Activated naive CD8-positive, alpha-beta T cell treated with anti-CD3 and anti-CD28 coated beads, Interleukin-2, amount 50 U/mL, for 24 hours (primary cell): ENCODE data around the gene MLH3.
A peak's percentile ranks its signal among the peaks of the same experiment; 100 is the strongest.
"Not testable (repeated sequence)": the region's sequence is repeated elsewhere in the genome, so short reads cannot be mapped to it uniquely, and the experiment has no call there.

ENCODE experiments used
- ATAC-seq: fragments of 150-1000 bp; cut with Tn5 transposase; one replicate; pipeline ENCODE4 v1.10.0; 2021
- DNase-seq: peaks from one replicate; pipeline ENCODE4 v3.0.0; 2021
- H3K27ac Mint-ChIP-seq: one replicate; pipeline ENCODE4 v1.8.0; 2021; ENCODE audit warnings: mild to moderate bottlenecking, mixed read lengths
- H3K27me3 Mint-ChIP-seq: one replicate; pipeline ENCODE4 v1.8.0; 2021; ENCODE audit warnings: mixed read lengths
- H3K36me3 Mint-ChIP-seq: one replicate; pipeline ENCODE4 v1.8.0; 2021; ENCODE audit warnings: low read depth, mixed read lengths
- H3K4me1 Mint-ChIP-seq: one replicate; pipeline ENCODE4 v1.8.0; 2021; ENCODE audit warnings: mixed read lengths
- H3K4me3 Mint-ChIP-seq: one replicate; pipeline ENCODE4 v1.8.0; 2021; ENCODE audit warnings: mild to moderate bottlenecking, moderate library complexity, mixed read lengths
- H3K9me3 Mint-ChIP-seq: one replicate; pipeline ENCODE4 v1.8.0; 2021; ENCODE audit warnings: mixed read lengths

The MLH3 gene

GRCh38 chr14:75002392-75003249 lies 48.6 kb downstream of the MLH3 start, which contains the start of gene EIF2B2:
EIF2B2 (plus strand) TSS chr14:75002921; CDS start chr14:75002991, 70 bp downstream.
- H3K27me3 Mint-ChIP-seq = no peaks in the 10 kb centered on the region
- peak within 1 kb of the TSS; percentile 97 for H3K4me3 Mint-ChIP-seq
- H3K27ac Mint-ChIP-seq = peak within 1 kb of the TSS; percentile 86
- peaks cover 34% of the 10 kb centered on the region for H3K4me1 Mint-ChIP-seq
- H3K36me3 Mint-ChIP-seq = peaks cover 30% of the 10 kb centered on the region
- DNase-seq = peak; percentile 99
- peak; percentile 100 for ATAC-seq
- peaks cover 4% of the 10 kb centered on the region for H3K9me3 Mint-ChIP-seq

- H3K4me3 Mint-ChIP-seq = peak overlapping the region; percentile 97
- DNase-seq (no peak), ATAC-seq (no peak)
- H3K36me3 Mint-ChIP-seq = peaks cover 25% of the 10 kb centered on the region
- peaks cover 33% of the 10 kb centered on the region for H3K4me1 Mint-ChIP-seq
- peaks cover 4% of the 10 kb centered on the region for H3K9me3 Mint-ChIP-seq
- no peaks in the 10 kb centered on the region for H3K27me3 Mint-ChIP-seq
- peak overlapping the region; percentile 86 for H3K27ac Mint-ChIP-seq
Observed at GRCh38 chr14:75001899-75002298, 49.4 kb downstream of the MLH3 start.

- Mint-ChIP-seq H3K27me3 (no peaks in the 10 kb centered on the region), H3K36me3 (peaks cover 18% of the 10 kb centered on the region), H3K4me1 (peaks cover 31% of the 10 kb centered on the region), H3K4me3 (no peak overlapping the region), H3K27ac (no peak overlapping the region), H3K9me3 (peaks cover 4% of the 10 kb centered on the region)
- ATAC-seq = no peak
- no peak for DNase-seq
Observed at GRCh38 chr14:75001261-75001660, 50.0 kb downstream of the MLH3 start.

GRCh38 chr14:74995781-74996180 lies 55.5 kb downstream of the MLH3 start:
- not testable (repeated sequence) for ATAC-seq, H3K4me1 Mint-ChIP-seq, H3K4me3 Mint-ChIP-seq, H3K36me3 Mint-ChIP-seq, H3K27ac Mint-ChIP-seq, DNase-seq, H3K9me3 Mint-ChIP-seq, H3K27me3 Mint-ChIP-seq

- not testable (repeated sequence) for ATAC-seq, H3K27ac Mint-ChIP-seq, H3K36me3 Mint-ChIP-seq, DNase-seq, H3K4me3 Mint-ChIP-seq, H3K4me1 Mint-ChIP-seq, H3K9me3 Mint-ChIP-seq, H3K27me3 Mint-ChIP-seq
Observed at GRCh38 chr14:74994182-74994581, 57.1 kb downstream of the MLH3 start.

GRCh38 chr14:74988993-74989392 lies 62.3 kb downstream of the MLH3 start:
- DNase-seq = no peak
- no peaks in the 10 kb centered on the region for H3K4me1 Mint-ChIP-seq

DNA sequence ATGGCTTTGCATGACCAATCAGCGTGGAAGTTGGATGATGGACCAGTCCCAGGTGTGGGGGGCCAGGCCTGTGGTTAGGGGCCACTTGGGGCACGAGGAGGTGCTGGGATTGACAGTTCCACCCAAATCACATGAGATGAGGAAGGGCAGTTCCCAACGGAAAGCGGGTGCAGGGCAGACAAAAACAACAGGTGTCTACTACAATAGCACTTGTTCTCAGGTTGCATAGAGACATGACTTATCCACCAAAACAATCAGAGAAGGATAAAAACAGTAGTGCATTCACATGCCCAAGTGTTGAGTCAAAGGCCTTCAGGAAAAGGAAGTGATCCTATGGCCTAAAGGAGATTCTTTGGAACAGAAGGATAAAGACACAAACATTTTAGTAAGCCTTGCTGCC lies 63.1 kb downstream of the MLH3 start:
- no peaks in the 10 kb centered on the region for H3K36me3 Mint-ChIP-seq
- H3K9me3 Mint-ChIP-seq = no peaks in the 10 kb centered on the region
- ATAC-seq (no peak), DNase-seq (no peak)
- no peak overlapping the region for H3K27ac Mint-ChIP-seq
- no peak overlapping the region for H3K4me3 Mint-ChIP-seq
- no peaks in the 10 kb centered on the region for H3K27me3 Mint-ChIP-seq
- no peaks in the 10 kb centered on the region for H3K4me1 Mint-ChIP-seq

More at GRCh38 chr14:74988993-74989392, 62.3 kb downstream of the MLH3 start:
- Mint-ChIP-seq H3K27ac (no peak overlapping the region), H3K4me3 (no peak overlapping the region), H3K27me3 (no peaks in the 10 kb centered on the region), H3K36me3 (no peaks in the 10 kb centered on the region), H3K9me3 (no peaks in the 10 kb centered on the region)
- no peak for ATAC-seq

DNA sequence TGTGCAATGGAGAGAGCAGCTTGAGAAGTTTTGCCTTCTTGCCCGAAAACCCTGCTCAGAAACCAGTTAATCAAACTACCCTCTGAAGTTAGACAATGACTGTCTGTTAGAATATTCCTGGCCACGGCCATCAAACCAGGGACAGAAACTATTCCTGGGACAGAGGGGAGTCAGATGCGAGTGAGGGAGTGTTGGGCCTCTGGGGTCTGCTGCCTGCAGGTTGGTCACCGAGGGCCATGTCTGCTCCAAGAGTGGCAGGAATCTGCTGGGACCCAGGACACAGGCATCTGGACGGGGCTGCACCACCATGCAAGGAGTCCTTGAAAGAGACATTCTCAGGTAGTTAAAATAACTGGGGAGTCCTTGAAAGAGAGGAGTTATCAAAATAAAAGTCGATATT lies 65.5 kb downstream of the MLH3 start:
- Mint-ChIP-seq H3K4me1 (no peaks in the 10 kb centered on the region), H3K4me3 (no peak overlapping the region), H3K36me3 (no peaks in the 10 kb centered on the region)

GRCh38 chr14:74985028-74985310 lies 66.3 kb downstream of the MLH3 start:
- Mint-ChIP-seq H3K4me3 (no peak overlapping the region), H3K36me3 (no peaks in the 10 kb centered on the region), H3K4me1 (no peaks in the 10 kb centered on the region), H3K9me3 (no peaks in the 10 kb centered on the region), H3K27ac (no peak overlapping the region), H3K27me3 (no peaks in the 10 kb centered on the region)
- DNase-seq = no peak
- ATAC-seq = no peak

More for the DNA sequence above, 65.5 kb downstream of the MLH3 start:
- Mint-ChIP-seq H3K9me3 (no peaks in the 10 kb centered on the region), H3K27ac (no peak overlapping the region), H3K27me3 (no peaks in the 10 kb centered on the region)
- no peak for ATAC-seq
- no peak for DNase-seq

DNA sequence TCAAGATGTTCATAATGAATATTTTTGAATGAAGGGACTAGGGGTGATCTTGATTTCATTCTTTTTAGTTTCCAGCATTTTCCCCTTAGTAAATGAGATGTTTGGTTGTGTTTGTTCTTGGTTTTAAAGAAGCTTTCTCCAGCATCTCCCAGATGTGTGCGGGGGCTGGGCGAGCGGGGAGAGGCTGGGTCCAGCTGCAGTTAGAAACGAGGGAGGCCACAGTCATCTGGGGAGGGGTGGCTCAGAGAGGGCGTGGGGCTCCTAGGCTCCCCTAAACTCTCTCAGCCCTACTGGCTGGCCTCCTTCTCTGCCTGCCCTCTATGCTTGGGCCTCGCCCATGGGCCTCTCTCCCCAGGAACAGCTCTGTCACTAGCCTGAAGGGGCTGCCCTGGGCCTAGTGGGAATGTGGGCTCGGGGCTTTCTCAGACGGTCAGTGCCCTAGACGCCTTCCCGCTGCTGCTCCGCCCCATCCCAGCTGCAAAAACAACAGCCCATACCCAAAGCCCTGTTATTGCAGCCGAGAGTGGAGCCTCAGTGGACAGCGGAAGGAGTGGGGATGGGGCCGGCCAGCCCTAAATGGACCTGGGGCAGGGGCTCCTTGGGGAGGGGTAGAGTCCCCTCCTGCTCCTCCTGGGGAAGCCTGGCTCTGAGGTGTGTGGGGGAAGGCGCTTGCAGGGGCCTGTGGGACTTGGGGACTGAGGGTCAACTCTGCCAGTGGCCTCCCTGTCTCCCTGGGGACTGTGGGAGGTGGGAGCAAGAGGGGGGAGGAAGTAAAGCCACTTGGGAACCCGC lies 66.8 kb downstream of the MLH3 start:
- Mint-ChIP-seq H3K36me3 (no peaks in the 10 kb centered on the region), H3K27ac (no peak overlapping the region), H3K27me3 (no peaks in the 10 kb centered on the region)

GRCh38 chr14:74983343-74983742 lies 67.9 kb downstream of the MLH3 start:
- no peaks in the 10 kb centered on the region for H3K9me3 Mint-ChIP-seq
- ATAC-seq = no peak
- no peaks in the 10 kb centered on the region for H3K36me3 Mint-ChIP-seq
- H3K4me1 Mint-ChIP-seq = no peaks in the 10 kb centered on the region
- H3K27me3 Mint-ChIP-seq = no peaks in the 10 kb centered on the region
- no peak for DNase-seq
- H3K4me3 Mint-ChIP-seq = no peak overlapping the region
- no peak overlapping the region for H3K27ac Mint-ChIP-seq

More for the DNA sequence above, 66.8 kb downstream of the MLH3 start:
- ATAC-seq = no peak
- H3K9me3 Mint-ChIP-seq = no peaks in the 10 kb centered on the region
- H3K4me3 Mint-ChIP-seq = no peak overlapping the region
- no peak for DNase-seq
- H3K4me1 Mint-ChIP-seq = no peaks in the 10 kb centered on the region

DNA sequence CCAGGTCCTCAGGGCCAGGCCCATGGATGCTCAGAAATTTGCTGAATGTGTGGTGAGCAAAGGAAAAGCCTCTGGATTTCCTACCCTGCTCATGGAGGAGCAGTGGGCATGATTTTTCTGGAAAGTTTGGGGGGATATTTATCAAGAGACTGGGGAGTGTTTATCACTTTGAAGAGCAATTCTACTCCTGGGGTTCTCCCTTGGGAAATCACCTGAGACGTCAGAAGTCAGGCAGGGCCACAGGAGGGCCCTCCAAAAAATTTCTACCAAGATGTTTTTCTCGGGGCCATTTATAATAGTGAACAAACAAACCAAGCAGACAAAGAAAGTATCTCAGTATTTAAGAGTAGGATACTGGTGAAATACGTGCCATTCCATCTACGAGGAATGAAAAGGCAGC lies 68.6 kb downstream of the MLH3 start:
- Mint-ChIP-seq H3K27me3 (no peaks in the 10 kb centered on the region), H3K9me3 (no peaks in the 10 kb centered on the region), H3K27ac (no peak overlapping the region), H3K4me1 (no peaks in the 10 kb centered on the region), H3K4me3 (no peak overlapping the region), H3K36me3 (no peaks in the 10 kb centered on the region)
- no peak for ATAC-seq
- DNase-seq = no peak

DNA sequence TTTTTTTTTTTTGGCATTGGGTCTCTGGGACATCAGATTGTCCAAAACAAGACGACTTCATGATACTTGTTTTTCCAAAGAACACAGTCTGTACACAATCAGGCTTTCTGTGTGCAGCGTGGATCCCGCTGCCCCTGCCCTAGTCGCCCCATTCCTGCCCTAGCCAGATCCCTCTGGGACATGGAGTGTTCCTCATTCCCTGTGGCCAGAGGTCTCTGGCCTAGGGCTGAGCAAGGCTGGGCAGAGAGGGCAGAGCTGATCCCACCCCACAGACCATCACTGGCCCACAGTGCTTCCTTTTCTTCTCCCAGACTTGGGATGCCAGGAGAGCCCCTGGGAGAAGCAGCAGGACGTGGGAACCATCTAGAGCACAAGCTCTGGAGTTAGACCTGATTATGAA lies 69.4 kb downstream of the MLH3 start:
- ATAC-seq = no peak
- Mint-ChIP-seq H3K4me3 (no peak overlapping the region), H3K27me3 (no peaks in the 10 kb centered on the region), H3K9me3 (no peaks in the 10 kb centered on the region), H3K36me3 (no peaks in the 10 kb centered on the region), H3K27ac (no peak overlapping the region), H3K4me1 (no peaks in the 10 kb centered on the region)
- no peak for DNase-seq

- H3K27me3 Mint-ChIP-seq = no peaks in the 10 kb centered on the region
- no peak overlapping the region for H3K27ac Mint-ChIP-seq
- no peak overlapping the region for H3K4me3 Mint-ChIP-seq
- no peaks in the 10 kb centered on the region for H3K4me1 Mint-ChIP-seq
- no peaks in the 10 kb centered on the region for H3K36me3 Mint-ChIP-seq
- DNase-seq = no peak
- no peaks in the 10 kb centered on the region for H3K9me3 Mint-ChIP-seq
- no peak for ATAC-seq
Observed at GRCh38 chr14:74981462-74981782, 69.8 kb downstream of the MLH3 start.

- no peak for ATAC-seq
- H3K9me3 Mint-ChIP-seq = no peaks in the 10 kb centered on the region
- DNase-seq = no peak
- no peak overlapping the region for H3K4me3 Mint-ChIP-seq
- no peaks in the 10 kb centered on the region for H3K4me1 Mint-ChIP-seq
- no peak overlapping the region for H3K27ac Mint-ChIP-seq
- no peaks in the 10 kb centered on the region for H3K27me3 Mint-ChIP-seq
- H3K36me3 Mint-ChIP-seq = no peaks in the 10 kb centered on the region
Observed at GRCh38 chr14:74980731-74981461, 70.4 kb downstream of the MLH3 start.
